DOHH2 (cell line): Measurements from ENCODE around the gene TAPBPL.
A peak's percentile ranks its signal among the peaks of the same experiment; 100 is the strongest.

Source experiments
- H3F3A ChIP-seq: fragments of 200-600 bp; sonication (generic), shearing (Covaris generic); 2 replicates; pipeline ENCODE4 v1.6.0; 2016; ENCODE audit warnings: antibody characterized with exemption, mild to moderate bottlenecking; ENCODE audit not compliant: control insufficient read depth, insufficient read depth
- H3K27ac ChIP-seq: fragments of 200-600 bp; sonication (generic); 2 replicates; pipeline ENCODE4 v1.5.1; 2014; ENCODE audit warnings: low read depth, mild to moderate bottlenecking, low read length, moderate library complexity
- H3K27me3 ChIP-seq: fragments of 200-600 bp; sonication (generic); 2 replicates; pipeline ENCODE4 v1.6.1; 2014; ENCODE audit warnings: mild to moderate bottlenecking, low read length, mixed read lengths; ENCODE audit not compliant: control insufficient read depth
- H3K36me3 ChIP-seq: fragments of 200-600 bp; sonication (generic); 2 replicates; pipeline ENCODE4 v1.6.1; 2014; ENCODE audit warnings: mild to moderate bottlenecking, low read length, moderate library complexity, mixed read lengths; ENCODE audit not compliant: control insufficient read depth
- H3K4me1 ChIP-seq: fragments of 200-600 bp; sonication (generic); 2 replicates; pipeline ENCODE4 v1.6.1; 2014; ENCODE audit warnings: mild to moderate bottlenecking, low read length, mixed read lengths; ENCODE audit not compliant: control insufficient read depth
- H3K4me2 ChIP-seq: fragments of 200-600 bp; sonication (generic); 2 replicates; pipeline ENCODE4 v1.6.0; 2014; ENCODE audit warnings: mild to moderate bottlenecking, low read length, moderate library complexity
- H3K4me3 ChIP-seq: fragments of 200-600 bp; sonication (generic); 2 replicates; pipeline ENCODE4 v1.5.1; 2014; ENCODE audit warnings: mild to moderate bottlenecking, low read length, mixed read lengths
- H3K79me2 ChIP-seq: fragments of 200-600 bp; sonication (generic); 2 replicates; pipeline ENCODE4 v1.6.1; 2014; ENCODE audit warnings: mild to moderate bottlenecking, low read length, mixed read lengths; ENCODE audit not compliant: control insufficient read depth
- H3K9me2 ChIP-seq: fragments of 200-600 bp; sonication (generic); replicated peaks from 2 replicates; pipeline ENCODE4 v1.6.1; 2014; ENCODE audit warnings: mild to moderate bottlenecking, low read length, mixed read lengths; ENCODE audit not compliant: control insufficient read depth
- H3K9me3 ChIP-seq: fragments of 200-600 bp; sonication (generic); 2 replicates; pipeline ENCODE4 v1.6.1; 2014; ENCODE audit warnings: antibody characterized with exemption, low read length, mixed read lengths; ENCODE audit not compliant: control insufficient read depth, insufficient read depth
- H4K20me1 ChIP-seq: fragments of 200-600 bp; sonication (generic); 2 replicates; pipeline ENCODE4 v1.6.0; 2014; ENCODE audit warnings: low read depth, mild to moderate bottlenecking, antibody characterized with exemption, low read length, moderate library complexity; ENCODE audit not compliant: control insufficient read depth, insufficient read depth
- EZH2phosphoT487 ChIP-seq: fragments of 200-600 bp; sonication (generic); IDR thresholded peaks from 2 replicates; pipeline ENCODE4 v1.6.1; 2017; ENCODE audit warnings: borderline replicate concordance, mild to moderate bottlenecking, antibody characterized with exemption, low read length, moderate library complexity, mixed read lengths
- TF ChIP-seq, protein P1 (sequence below): fragments of 200-600 bp; sonication (generic); IDR thresholded peaks from one replicate; pipeline ENCODE4 v1.5.1; 2014; ENCODE audit warnings: antibody characterized with exemption, mild to moderate bottlenecking, low read depth, low read length; ENCODE audit not compliant: poor library complexity, severe bottlenecking

TAPBPL gene

DNA sequence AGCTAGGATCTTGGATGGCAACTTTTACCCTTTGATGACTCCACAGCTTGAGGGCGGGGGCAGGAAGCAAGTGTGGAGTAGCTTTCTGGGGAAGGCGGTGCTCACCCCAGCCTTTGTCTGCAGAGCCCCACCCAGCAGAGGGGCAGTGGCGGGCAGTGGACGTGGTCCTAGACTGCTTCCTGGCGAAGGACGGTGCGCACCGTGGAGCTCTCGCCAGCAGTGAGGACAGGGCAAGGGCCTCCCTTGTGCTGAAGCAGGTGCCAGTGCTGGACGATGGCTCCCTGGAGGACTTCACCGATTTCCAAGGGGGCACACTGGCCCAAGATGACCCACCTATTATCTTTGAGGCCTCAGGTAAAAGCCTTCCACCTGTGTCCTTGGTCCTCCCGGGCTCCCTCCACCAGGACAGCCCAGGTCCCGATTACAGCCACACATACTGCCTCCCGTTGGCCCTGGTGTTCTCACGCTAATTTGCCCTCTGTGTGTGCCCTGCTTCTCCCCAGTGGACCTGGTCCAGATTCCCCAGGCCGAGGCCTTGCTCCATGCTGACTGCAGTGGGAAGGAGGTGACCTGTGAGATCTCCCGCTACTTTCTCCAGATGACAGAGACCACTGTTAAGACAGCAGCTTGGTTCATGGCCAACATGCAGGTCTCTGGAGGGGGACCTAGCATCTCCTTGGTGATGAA is 1.2 kb downstream of the TAPBPL start:
- Histone ChIP-seq H3K27me3 (no peaks in the 10 kb centered on the region), H3K4me1 (peaks cover 38% of the 10 kb centered on the region), H3K9me3 (no peaks in the 10 kb centered on the region), H3K4me3 (peak overlapping the region; percentile 71), H3K36me3 (peaks cover 74% of the 10 kb centered on the region), H3K79me2 (peaks cover 20% of the 10 kb centered on the region), H3F3A (peaks cover 17% of the 10 kb centered on the region), H3K27ac (peak overlapping the region; percentile 80), H4K20me1 (no peaks in the 10 kb centered on the region), H3K9me2 (no peaks in the 10 kb centered on the region), H3K4me2 (peak overlapping the region; percentile 86)
- no peak for TF ChIP-seq EZH2phosphoT487
- TF ChIP-seq, protein P1, sequence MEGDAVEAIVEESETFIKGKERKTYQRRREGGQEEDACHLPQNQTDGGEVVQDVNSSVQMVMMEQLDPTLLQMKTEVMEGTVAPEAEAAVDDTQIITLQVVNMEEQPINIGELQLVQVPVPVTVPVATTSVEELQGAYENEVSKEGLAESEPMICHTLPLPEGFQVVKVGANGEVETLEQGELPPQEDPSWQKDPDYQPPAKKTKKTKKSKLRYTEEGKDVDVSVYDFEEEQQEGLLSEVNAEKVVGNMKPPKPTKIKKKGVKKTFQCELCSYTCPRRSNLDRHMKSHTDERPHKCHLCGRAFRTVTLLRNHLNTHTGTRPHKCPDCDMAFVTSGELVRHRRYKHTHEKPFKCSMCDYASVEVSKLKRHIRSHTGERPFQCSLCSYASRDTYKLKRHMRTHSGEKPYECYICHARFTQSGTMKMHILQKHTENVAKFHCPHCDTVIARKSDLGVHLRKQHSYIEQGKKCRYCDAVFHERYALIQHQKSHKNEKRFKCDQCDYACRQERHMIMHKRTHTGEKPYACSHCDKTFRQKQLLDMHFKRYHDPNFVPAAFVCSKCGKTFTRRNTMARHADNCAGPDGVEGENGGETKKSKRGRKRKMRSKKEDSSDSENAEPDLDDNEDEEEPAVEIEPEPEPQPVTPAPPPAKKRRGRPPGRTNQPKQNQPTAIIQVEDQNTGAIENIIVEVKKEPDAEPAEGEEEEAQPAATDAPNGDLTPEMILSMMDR: no peak

DNA sequence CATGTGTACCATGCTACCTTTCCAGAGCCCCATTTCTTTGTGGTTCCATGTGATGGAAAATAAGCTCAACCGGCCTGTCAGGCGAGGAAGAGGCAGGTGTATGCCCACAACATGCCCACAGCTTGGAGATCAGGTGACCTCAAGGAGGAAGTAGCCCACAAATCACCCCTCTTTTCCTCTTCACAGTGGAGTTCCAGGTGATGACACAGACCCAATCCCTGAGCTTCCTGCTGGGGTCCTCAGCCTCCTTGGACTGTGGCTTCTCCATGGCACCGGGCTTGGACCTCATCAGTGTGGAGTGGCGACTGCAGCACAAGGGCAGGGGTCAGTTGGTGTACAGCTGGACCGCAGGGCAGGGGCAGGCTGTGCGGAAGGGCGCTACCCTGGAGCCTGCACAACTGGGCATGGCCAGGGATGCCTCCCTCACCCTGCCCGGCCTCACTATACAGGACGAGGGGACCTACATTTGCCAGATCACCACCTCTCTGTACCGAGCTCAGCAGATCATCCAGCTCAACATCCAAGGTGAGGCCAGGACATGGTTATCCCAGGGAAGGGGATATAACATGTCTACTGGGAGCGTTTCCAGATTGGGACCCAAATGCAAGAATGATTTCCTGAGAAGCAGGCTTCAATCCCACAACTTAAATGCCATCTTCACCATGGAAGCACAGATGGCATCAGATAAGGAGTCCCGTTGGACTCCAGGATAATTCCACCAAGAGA is 5.5 kb downstream of the TAPBPL start:
- Histone ChIP-seq H4K20me1 (no peaks in the 10 kb centered on the region), H3F3A (peaks cover 26% of the 10 kb centered on the region), H3K4me3 (no peak overlapping the region), H3K79me2 (peaks cover 9% of the 10 kb centered on the region), H3K27me3 (no peaks in the 10 kb centered on the region), H3K36me3 (peaks cover 88% of the 10 kb centered on the region), H3K9me2 (no peaks in the 10 kb centered on the region), H3K9me3 (no peaks in the 10 kb centered on the region), H3K4me2 (no peak overlapping the region), H3K27ac (no peak overlapping the region), H3K4me1 (peaks cover 41% of the 10 kb centered on the region)
- no peak for TF ChIP-seq EZH2phosphoT487
- TF ChIP-seq, protein P1: no peak

DNA sequence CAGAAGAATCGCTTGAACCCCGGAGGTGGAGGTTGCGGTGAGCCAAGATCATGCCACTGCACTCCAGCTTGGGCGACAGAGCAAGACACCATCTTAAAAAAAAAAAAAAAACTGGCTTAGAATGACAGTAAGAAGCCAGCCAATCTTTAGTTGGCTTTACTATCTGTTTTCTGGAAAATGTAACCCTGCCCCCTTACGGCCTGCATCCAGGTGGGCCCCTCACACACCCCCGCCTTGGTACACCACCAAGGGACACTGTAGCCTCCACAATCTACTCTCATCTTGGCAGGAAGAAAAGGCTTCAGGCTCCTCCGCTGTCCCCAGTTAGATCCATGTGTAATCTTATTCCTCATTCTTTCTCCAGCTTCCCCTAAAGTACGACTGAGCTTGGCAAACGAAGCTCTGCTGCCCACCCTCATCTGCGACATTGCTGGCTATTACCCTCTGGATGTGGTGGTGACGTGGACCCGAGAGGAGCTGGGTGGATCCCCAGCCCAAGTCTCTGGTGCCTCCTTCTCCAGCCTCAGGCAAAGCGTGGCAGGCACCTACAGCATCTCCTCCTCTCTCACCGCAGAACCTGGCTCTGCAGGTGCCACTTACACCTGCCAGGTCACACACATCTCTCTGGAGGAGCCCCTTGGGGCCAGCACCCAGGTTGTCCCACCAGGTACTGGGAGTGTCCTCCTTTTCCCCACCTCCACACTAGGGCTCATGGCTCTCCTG is 6.6 kb downstream of the TAPBPL start:
- Histone ChIP-seq H3K4me3 (no peak overlapping the region), H3K79me2 (peaks cover 10% of the 10 kb centered on the region), H3K27me3 (no peaks in the 10 kb centered on the region), H3K9me3 (no peaks in the 10 kb centered on the region), H3K9me2 (no peaks in the 10 kb centered on the region), H3K4me2 (no peak overlapping the region), H3F3A (peaks cover 26% of the 10 kb centered on the region), H4K20me1 (no peaks in the 10 kb centered on the region), H3K4me1 (peaks cover 42% of the 10 kb centered on the region), H3K36me3 (peaks cover 88% of the 10 kb centered on the region), H3K27ac (no peak overlapping the region)
- no peak for TF ChIP-seq EZH2phosphoT487
- TF ChIP-seq, protein P1: no peak
